Measurements from ENCODE around the gene ARHGAP30.

GRCh38 chr1:161114556-161114955, 44.9 kb upstream of the ARHGAP30 start:
- no peak for TF ChIP-seq IRF3 (IDR thresholded peaks at IDR 0.05; ENCODE audit: low read depth, low read length)
- TF ChIP-seq TAF1 (IDR thresholded peaks at IDR 0.05; ENCODE audit: borderline replicate concordance, low read depth, low read length), result no peak
- no peak for TF ChIP-seq YY1 (IDR thresholded peaks at IDR 0.05; ENCODE audit: low read depth)
- no peak for TF ChIP-seq NFIC (IDR thresholded peaks at IDR 0.05; ENCODE audit: borderline replicate concordance)
- TF ChIP-seq TEAD4 (IDR thresholded peaks at IDR 0.05; ENCODE audit: borderline replicate concordance, insufficient read depth), result no peak
- no peak for TF ChIP-seq ELF1 (IDR thresholded peaks at IDR 0.05)
- no peak for TF ChIP-seq GATA2 (CRISPR knock-in tag; IDR thresholded peaks at IDR 0.05)
- no peak for TF ChIP-seq CTCF (IDR thresholded peaks at IDR 0.05)
- TF ChIP-seq RAD21 (IDR thresholded peaks at IDR 0.05; ENCODE audit: low read length), result no peak
- no peak for TF ChIP-seq ZBTB33 (IDR thresholded peaks at IDR 0.05; ENCODE audit: borderline replicate concordance, low read depth)

Measured in SK-N-SH (cell line).